ENCODE results near the gene HIF3A.
"Not testable (repeated sequence)": the region's sequence is repeated elsewhere in the genome, so short reads cannot be mapped to it uniquely, and the experiment has no call there.

HIF3A gene

DNA sequence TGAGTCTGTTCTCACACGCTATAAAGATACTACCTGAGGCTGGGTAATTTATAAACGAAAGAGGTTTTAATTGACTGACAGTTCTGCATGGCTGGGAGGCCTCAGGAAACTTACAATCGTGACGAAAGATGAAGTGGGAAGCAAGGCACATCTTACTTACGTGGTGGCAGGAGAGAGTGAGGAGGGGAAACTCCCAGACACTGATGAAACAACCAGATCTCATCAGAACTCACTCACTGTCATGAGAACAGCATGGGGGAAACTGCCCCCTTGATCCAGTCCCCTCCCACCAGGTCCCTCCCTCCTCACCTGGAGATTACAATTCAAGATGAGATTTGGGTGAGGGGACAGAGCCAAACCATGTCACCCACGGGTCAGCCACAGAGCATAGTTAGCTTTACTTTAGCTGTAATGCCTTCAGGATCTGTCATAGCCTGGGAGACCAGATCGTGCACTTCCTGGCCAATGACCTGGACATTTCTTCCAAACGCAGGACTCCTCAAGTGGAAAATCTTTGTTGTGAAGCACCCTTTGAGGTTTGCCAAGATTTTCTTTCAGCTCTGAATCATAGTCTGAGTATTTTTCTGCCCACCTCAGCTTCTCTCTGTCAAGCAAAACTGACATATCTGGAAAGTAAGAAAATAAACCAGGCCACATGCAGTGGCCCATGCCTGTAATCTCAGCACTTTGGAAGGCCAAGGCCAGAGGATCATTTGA lies 25.2 kb upstream of the HIF3A start:
- Histone ChIP-seq H3K27me3 (ENCODE audit: low read depth, low read length) (peaks cover 7% of the 10 kb centered on the region), H3K36me3 (ENCODE audit: control insufficient read depth in 1 of 2, insufficient read depth in 2 of 2, low read length in 2 of 2) (no peaks in the 10 kb centered on the region), H3K27ac (ENCODE audit: low read length) (no peak overlapping the region), H3K9me3 (ENCODE audit: control insufficient read depth in 1 of 2, low read length in 2 of 2) (no peaks in the 10 kb centered on the region), H3K4me3 (ENCODE audit: low read depth in 1 of 2, low read length in 2 of 2) (no peak overlapping the region), H3K4me1 (ENCODE audit: control insufficient read depth in 1 of 2, insufficient read depth in 2 of 2, low read length in 2 of 2) (no peaks in the 10 kb centered on the region)

DNA sequence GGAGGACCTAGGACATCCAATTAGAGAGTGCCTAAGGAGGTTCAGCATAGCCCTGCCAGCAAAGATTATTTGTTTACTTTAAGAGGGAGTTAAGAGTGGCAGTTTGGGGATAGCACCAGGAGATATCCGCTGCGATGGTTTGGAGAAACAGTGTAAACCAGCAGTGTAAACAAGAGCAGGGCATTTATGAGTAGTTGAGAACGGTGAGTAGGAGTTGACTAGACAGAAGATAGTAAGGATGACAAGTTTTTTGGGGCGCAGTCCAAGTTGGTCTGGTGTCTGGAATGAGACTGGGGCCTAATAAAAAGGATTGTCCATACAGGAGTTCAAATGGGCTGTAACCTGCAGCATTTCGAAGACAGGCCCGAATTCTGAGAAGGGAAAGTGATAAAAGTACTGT lies 22.9 kb upstream of the HIF3A start:
- H3K9me3 ChIP-seq (ENCODE audit: control insufficient read depth in 1 of 2, low read length in 2 of 2); H3K27ac ChIP-seq (ENCODE audit: low read length); H3K4me1 ChIP-seq (ENCODE audit: control insufficient read depth in 1 of 2, insufficient read depth in 2 of 2, low read length in 2 of 2); H3K36me3 ChIP-seq (ENCODE audit: control insufficient read depth in 1 of 2, insufficient read depth in 2 of 2, low read length in 2 of 2); H3K4me3 ChIP-seq (ENCODE audit: low read depth in 1 of 2, low read length in 2 of 2); H3K27me3 ChIP-seq (ENCODE audit: low read depth, low read length): not testable (repeated sequence)

DNA sequence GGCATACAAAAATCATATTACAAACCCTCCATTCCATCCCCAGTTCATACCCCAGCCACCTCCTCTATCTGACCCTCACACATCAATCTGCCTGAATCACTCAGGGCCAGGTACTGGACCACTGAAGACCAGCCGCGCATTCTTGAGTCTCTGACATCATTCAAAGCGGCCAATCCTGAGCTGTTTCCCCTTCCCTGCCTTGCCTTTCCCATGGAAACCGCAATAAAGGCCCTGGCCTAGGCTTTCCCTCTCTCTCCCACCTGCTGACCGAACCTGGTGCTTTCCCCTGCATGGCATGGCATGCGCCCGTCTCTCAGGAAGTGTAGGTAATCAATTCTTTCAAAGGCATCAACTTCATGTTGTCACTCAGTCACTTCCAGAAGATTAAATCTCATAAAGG lies 17.7 kb upstream of the HIF3A start:
- Histone ChIP-seq H3K9me3 (ENCODE audit: control insufficient read depth in 1 of 2, low read length in 2 of 2) (no peaks in the 10 kb centered on the region), H3K27me3 (ENCODE audit: low read depth, low read length) (no peaks in the 10 kb centered on the region), H3K36me3 (ENCODE audit: control insufficient read depth in 1 of 2, insufficient read depth in 2 of 2, low read length in 2 of 2) (no peaks in the 10 kb centered on the region), H3K4me3 (ENCODE audit: low read depth in 1 of 2, low read length in 2 of 2) (no peak overlapping the region), H3K27ac (ENCODE audit: low read length) (no peak overlapping the region), H3K4me1 (ENCODE audit: control insufficient read depth in 1 of 2, insufficient read depth in 2 of 2, low read length in 2 of 2) (no peaks in the 10 kb centered on the region)

DNA sequence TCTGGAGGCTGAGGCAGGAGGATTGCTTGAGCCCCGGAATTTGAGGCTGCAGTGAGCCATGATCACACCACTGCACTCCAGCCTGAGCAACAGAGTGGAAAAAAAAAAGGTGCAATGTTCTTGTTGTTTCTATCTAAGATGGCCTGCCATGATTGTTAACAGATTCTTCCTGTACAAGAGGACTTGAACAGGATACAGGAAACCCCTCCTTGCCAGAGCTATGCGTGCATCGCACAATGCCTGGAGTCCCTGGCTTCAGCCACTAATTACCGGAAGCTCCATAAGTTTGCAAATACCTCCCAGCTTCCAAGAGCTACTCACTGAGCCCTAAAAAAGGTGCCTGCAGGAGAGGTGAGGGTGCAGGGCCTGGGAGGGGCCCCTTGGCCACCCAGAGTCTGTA lies 13.1 kb upstream of the HIF3A start:
- no peak overlapping the region for H3K4me3 ChIP-seq (ENCODE audit: low read depth in 1 of 2, low read length in 2 of 2)
- H3K36me3 ChIP-seq (ENCODE audit: control insufficient read depth in 1 of 2, insufficient read depth in 2 of 2, low read length in 2 of 2): no peaks in the 10 kb centered on the region
- H3K27me3 ChIP-seq (ENCODE audit: low read depth, low read length): no peaks in the 10 kb centered on the region
- H3K4me1 ChIP-seq (ENCODE audit: control insufficient read depth in 1 of 2, insufficient read depth in 2 of 2, low read length in 2 of 2): no peaks in the 10 kb centered on the region
- no peak overlapping the region for H3K27ac ChIP-seq (ENCODE audit: low read length)
- no peaks in the 10 kb centered on the region for H3K9me3 ChIP-seq (ENCODE audit: control insufficient read depth in 1 of 2, low read length in 2 of 2)

DNA sequence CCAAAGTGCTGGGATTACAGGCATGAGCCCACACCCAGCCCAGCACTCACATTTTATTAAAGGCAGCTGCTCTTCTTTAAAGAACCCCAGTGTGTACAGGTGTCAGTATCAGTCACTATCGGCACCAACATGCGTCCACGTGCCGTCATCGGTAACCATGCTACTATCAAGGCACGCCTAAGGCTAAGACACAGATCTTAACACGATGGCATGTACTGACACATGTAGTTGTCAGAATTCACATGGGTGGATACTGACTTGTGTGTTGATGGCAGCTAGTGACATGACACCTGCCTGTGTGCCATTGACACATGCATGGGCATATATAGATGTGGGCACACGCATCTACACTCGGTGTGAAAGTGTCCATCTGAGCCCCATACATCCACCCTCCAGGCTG lies 12.2 kb upstream of the HIF3A start:
- Histone ChIP-seq H3K4me3 (ENCODE audit: low read depth in 1 of 2, low read length in 2 of 2) (no peak overlapping the region), H3K36me3 (ENCODE audit: control insufficient read depth in 1 of 2, insufficient read depth in 2 of 2, low read length in 2 of 2) (no peaks in the 10 kb centered on the region), H3K27me3 (ENCODE audit: low read depth, low read length) (no peaks in the 10 kb centered on the region), H3K9me3 (ENCODE audit: control insufficient read depth in 1 of 2, low read length in 2 of 2) (peaks cover 0 to 1% of the 10 kb centered on the region in 2 donors), H3K27ac (ENCODE audit: low read length) (no peak overlapping the region), H3K4me1 (ENCODE audit: control insufficient read depth in 1 of 2, insufficient read depth in 2 of 2, low read length in 2 of 2) (peaks cover 0 to 3% of the 10 kb centered on the region in 2 donors)

DNA sequence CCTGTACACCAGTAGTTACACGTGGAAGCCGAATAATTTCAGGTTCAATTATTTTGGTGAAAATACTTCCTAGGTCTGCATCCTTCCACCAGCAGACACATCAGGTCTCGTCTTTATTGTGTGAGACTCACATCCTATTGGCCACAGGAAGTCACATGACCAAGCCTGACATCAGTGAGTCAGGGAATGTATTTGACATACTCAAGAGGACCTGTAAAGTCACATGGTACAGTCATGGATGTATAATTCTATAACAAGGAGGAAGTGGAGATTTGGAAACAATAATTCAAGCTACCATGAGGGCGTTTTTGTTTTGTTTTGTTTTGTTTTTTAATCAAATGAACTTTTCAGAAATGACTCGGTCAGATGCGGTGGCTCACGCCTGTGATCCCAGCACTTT lies 9.3 kb upstream of the HIF3A start:
- no peak overlapping the region for H3K27ac ChIP-seq (ENCODE audit: low read length)
- no peaks in the 10 kb centered on the region for H3K27me3 ChIP-seq (ENCODE audit: low read depth, low read length)
- peaks cover 7 to 9% of the 10 kb centered on the region in 2 donors for H3K9me3 ChIP-seq (ENCODE audit: control insufficient read depth in 1 of 2, low read length in 2 of 2)

DNA sequence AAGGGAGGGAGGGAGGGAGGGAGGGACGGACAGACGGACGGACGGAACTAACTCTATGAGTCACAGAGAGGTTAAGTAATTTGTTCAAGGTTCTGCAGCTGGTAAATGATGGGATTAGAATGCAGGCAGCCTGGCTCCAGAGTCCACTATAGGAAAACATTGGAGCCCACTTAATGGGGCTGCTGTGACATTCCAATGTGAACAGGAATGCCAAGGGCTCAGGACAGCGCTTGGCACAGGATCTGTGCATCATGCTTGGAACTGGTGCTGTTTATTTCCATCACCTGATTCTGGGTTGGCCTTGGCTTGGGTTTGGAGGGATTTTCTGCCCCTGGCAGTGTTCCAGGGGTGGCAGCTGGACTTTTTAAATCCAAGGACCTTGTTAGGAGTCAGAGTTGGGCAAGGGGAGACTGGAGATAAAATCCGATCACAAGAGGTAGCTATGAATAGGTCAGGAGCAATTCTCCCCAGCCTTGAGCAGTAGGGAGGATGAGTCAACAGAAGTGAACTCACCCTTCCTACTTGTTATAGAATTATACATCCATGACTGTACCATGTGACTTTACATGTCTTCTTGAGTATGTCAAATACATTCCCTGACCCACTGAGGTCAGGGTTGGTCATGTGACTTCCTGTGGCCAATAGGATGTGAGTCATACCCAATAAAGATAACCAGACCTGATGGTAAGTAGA lies 7.8 kb upstream of the HIF3A start:
- H3K27ac ChIP-seq (ENCODE audit: low read length): no peak overlapping the region
- peaks cover 0 to 3% of the 10 kb centered on the region in 2 donors for H3K4me1 ChIP-seq (ENCODE audit: control insufficient read depth in 1 of 2, insufficient read depth in 2 of 2, low read length in 2 of 2)
- no peak overlapping the region for H3K4me3 ChIP-seq (ENCODE audit: low read depth in 1 of 2, low read length in 2 of 2)
- H3K9me3 ChIP-seq (ENCODE audit: control insufficient read depth in 1 of 2, low read length in 2 of 2): peaks cover 7 to 9% of the 10 kb centered on the region in 2 donors
- no peaks in the 10 kb centered on the region for H3K27me3 ChIP-seq (ENCODE audit: low read depth, low read length)
- H3K36me3 ChIP-seq (ENCODE audit: control insufficient read depth in 1 of 2, insufficient read depth in 2 of 2, low read length in 2 of 2): no peaks in the 10 kb centered on the region

More for the DNA sequence above, 9.3 kb upstream of the HIF3A start:
- no peak overlapping the region for H3K4me3 ChIP-seq (ENCODE audit: low read depth in 1 of 2, low read length in 2 of 2)
- H3K36me3 ChIP-seq (ENCODE audit: control insufficient read depth in 1 of 2, insufficient read depth in 2 of 2, low read length in 2 of 2): no peaks in the 10 kb centered on the region
- peaks cover 0 to 3% of the 10 kb centered on the region in 2 donors for H3K4me1 ChIP-seq (ENCODE audit: control insufficient read depth in 1 of 2, insufficient read depth in 2 of 2, low read length in 2 of 2)

DNA sequence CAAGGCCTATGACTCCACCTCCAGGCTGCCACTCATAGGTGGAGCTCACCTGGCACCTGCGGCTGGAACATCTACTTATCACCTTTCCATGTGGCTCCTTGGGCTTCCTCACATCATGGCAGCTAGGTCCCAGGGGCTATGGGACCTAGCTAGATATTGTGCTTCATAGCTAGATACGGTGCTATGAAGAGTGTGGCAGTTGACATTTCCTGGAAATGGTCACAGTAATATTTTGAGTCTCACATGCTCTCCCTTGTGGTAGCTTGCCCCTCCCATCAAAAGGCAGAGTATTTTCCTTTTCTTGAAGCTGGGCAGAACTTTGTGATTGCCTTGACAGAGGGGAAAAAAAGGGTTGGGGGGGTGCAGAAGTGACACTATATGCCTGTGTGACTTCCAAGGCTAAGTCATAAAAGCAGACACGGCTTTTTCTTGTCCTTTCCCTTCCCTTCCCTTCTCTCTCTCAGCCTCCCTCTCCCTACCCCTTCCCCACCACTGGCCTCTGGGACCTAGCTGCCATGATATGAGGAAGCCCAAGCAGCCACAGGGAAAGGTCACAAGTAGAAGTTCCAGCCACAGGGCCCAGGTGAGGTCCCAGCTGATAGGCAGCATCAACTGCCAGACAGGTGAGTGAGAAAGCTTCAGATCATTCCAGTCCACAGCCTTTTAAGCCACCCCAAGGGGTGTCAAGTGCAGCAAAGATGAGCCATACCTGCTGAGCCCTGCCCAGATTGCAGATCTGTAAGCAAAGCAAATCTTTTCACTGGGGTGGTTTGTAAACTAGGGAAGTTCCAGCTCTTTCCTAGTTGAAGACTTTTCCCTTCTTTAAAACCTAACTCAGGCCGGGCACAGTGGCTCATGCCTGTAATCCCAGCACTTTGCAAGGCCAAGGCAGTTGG lies 6.9 kb upstream of the HIF3A start:
- Histone ChIP-seq H3K27ac (ENCODE audit: low read length) (no peak overlapping the region), H3K4me3 (ENCODE audit: low read depth in 1 of 2, low read length in 2 of 2) (no peak overlapping the region), H3K9me3 (ENCODE audit: control insufficient read depth in 1 of 2, low read length in 2 of 2) (peaks cover 7 to 9% of the 10 kb centered on the region in 2 donors), H3K36me3 (ENCODE audit: control insufficient read depth in 1 of 2, insufficient read depth in 2 of 2, low read length in 2 of 2) (no peaks in the 10 kb centered on the region), H3K4me1 (ENCODE audit: control insufficient read depth in 1 of 2, insufficient read depth in 2 of 2, low read length in 2 of 2) (peaks cover 0 to 3% of the 10 kb centered on the region in 2 donors), H3K27me3 (ENCODE audit: low read depth, low read length) (no peaks in the 10 kb centered on the region)

DNA sequence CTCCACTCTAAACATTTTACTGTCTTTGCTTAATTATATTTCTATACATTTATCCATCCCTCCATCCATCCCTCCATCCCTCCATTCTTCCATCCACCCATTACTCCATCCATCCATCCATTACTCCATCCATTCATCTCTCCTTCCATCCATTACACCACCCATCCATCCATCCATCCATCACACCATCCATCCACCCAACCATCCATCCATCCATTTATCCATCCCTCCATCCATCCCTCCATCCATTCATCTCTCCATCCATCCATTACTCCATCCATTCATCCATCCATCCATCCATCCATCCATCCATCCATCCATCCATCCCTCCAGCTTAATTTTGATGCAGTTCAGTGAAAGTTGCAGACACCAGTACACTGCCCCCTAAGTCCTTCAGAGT lies 5.0 kb upstream of the HIF3A start:
- H3K4me3 ChIP-seq (ENCODE audit: low read depth in 1 of 2, low read length in 2 of 2): no peak overlapping the region
- H3K9me3 ChIP-seq (ENCODE audit: control insufficient read depth in 1 of 2, low read length in 2 of 2): peaks cover 7 to 9% of the 10 kb centered on the region in 2 donors
- H3K27me3 ChIP-seq (ENCODE audit: low read depth, low read length): no peaks in the 10 kb centered on the region
- H3K36me3 ChIP-seq (ENCODE audit: control insufficient read depth in 1 of 2, insufficient read depth in 2 of 2, low read length in 2 of 2): no peaks in the 10 kb centered on the region
- peaks cover 0 to 5% of the 10 kb centered on the region in 2 donors for H3K4me1 ChIP-seq (ENCODE audit: control insufficient read depth in 1 of 2, insufficient read depth in 2 of 2, low read length in 2 of 2)
- no peak overlapping the region for H3K27ac ChIP-seq (ENCODE audit: low read length)

DNA sequence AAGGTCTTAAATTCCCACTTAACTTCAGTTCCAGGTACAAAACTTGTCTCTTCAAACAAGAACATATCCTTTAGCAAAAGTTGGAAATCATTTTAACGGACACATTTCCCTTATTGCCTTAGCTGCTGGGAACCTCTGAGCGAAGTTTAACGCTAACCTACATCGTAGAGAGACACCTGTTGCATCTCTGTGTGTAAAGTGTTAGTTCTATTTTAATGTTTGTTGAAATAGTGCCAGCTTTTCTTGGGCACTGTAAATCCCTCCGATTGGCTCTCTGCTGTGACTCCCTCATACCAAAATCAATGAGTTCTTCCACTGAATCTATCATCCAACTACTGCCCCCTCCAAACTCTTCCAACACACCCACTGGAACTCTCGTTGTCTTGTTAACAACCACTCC lies 2.3 kb upstream of the HIF3A start:
- Histone ChIP-seq H3K36me3 (ENCODE audit: control insufficient read depth in 1 of 2, insufficient read depth in 2 of 2, low read length in 2 of 2) (no peaks in the 10 kb centered on the region), H3K27me3 (ENCODE audit: low read depth, low read length) (no peaks in the 10 kb centered on the region), H3K9me3 (ENCODE audit: control insufficient read depth in 1 of 2, low read length in 2 of 2) (peaks cover 7 to 9% of the 10 kb centered on the region in 2 donors), H3K4me1 (ENCODE audit: control insufficient read depth in 1 of 2, insufficient read depth in 2 of 2, low read length in 2 of 2) (peaks cover 9 to 23% of the 10 kb centered on the region in 2 donors), H3K4me3 (ENCODE audit: low read depth in 1 of 2, low read length in 2 of 2) (no peak overlapping the region), H3K27ac (ENCODE audit: low read length) (no peak overlapping the region)
